SK-N-SH (cell line): ENCODE measurements around the gene SNX22. TPM values are rescaled to one million over a fixed set of nuclear protein-coding genes. Genes with fewer than 3 reads are reported as not detected.

Experiments
- CTCF ChIA-PET: fragments of 300-600, 350-600 bp; formaldehyde crosslinking; extraction: SDS; loops from one replicate; lab custom pipeline; 2021; lab: Yijun Ruan, JAX
- POLR2A ChIA-PET: fragments of 350-600 bp; sonication (Branson Sonifier 250); formaldehyde crosslinking; extraction: SDS; loops from one replicate; lab custom pipeline; 2020; ENCODE audit warnings: antibody characterized with exemption, inconsistent platforms; lab: Yijun Ruan, JAX
- DNase-seq: peaks from one replicate; pipeline ENCODE4 v3.0.0; 2012
- H2AFZ ChIP-seq: fragments of 200-600 bp; sonication (generic); 2 replicates; pipeline ENCODE4 v1.8.1; 2016; ENCODE audit warnings: antibody characterized with exemption, mild to moderate bottlenecking, low read depth
- H3F3A ChIP-seq: fragments of 200-600 bp; sonication (generic); replicated peaks from 2 replicates; pipeline ENCODE3; 2016; ENCODE audit warnings: antibody characterized with exemption, mild to moderate bottlenecking; ENCODE audit not compliant: insufficient read depth
- H3K27ac ChIP-seq, 2 experiments: fragments of 200-500 bp in 1 of 2; fragments of 200-600 bp in 1 of 2; sonication (Bioruptor generic) in 1 of 2; sonication (generic), shearing (Covaris generic) in 1 of 2; 2 replicates each; pipeline versions ENCODE4 v1.5.1 to v1.6.1; 2014 to 2016; ENCODE audit warnings: low read depth in 2 of 2, inconsistent platforms in 1 of 2, low read length in 1 of 2, mild to moderate bottlenecking in 1 of 2, mixed read lengths in 1 of 2
- H3K27me3 ChIP-seq: fragments of 200-600 bp; sonication (generic), shearing (Covaris generic); 2 replicates; pipeline ENCODE4 v1.6.1; 2016; ENCODE audit warnings: mixed run types; ENCODE audit not compliant: insufficient read depth
- H3K36me3 ChIP-seq, 2 experiments: fragments of 200-500 bp in 1 of 2; fragments of 200-600 bp in 1 of 2; sonication (Bioruptor generic) in 1 of 2; sonication (generic) in 1 of 2; replicated peaks in 1 of 2; 2 replicates each; pipeline versions ENCODE3 to v1.5.1; 2014 to 2016; ENCODE audit warnings: low read length in 1 of 2, mild to moderate bottlenecking in 1 of 2; ENCODE audit not compliant: insufficient read depth in 2 of 2, control insufficient read depth in 1 of 2
- H3K4me1 ChIP-seq, 2 experiments: fragments of 200-500 bp in 1 of 2; fragments of 200-600 bp in 1 of 2; sonication (Bioruptor generic) in 1 of 2; sonication (generic), shearing (Covaris generic) in 1 of 2; 2 replicates each; pipeline versions ENCODE4 v1.5.1 to v1.6.1; 2014 to 2016; ENCODE audit warnings: low read depth in 1 of 2, low read length in 1 of 2, mixed run types in 1 of 2; ENCODE audit not compliant: insufficient read depth in 2 of 2, control insufficient read depth in 1 of 2
- H3K4me2 ChIP-seq: fragments of 200-600 bp; sonication (generic), shearing (Covaris generic); 2 replicates; pipeline ENCODE4 v1.6.1; 2017; ENCODE audit warnings: mixed run types
- H3K4me3 ChIP-seq, 2 experiments: fragments of 200-500 bp in 1 of 2; fragments of 200-600 bp in 1 of 2; sonication (Bioruptor generic) in 1 of 2; sonication (generic), shearing (Covaris generic) in 1 of 2; 2 replicates each; pipeline versions ENCODE4 v1.5.1 to v1.8.1; 2014 to 2016; ENCODE audit warnings: low read depth in 2 of 2, inconsistent platforms in 1 of 2, low read length in 1 of 2, mild to moderate bottlenecking in 1 of 2, mixed read lengths in 1 of 2, moderate library complexity in 1 of 2
- H3K79me2 ChIP-seq: fragments of 200-600 bp; sonication (generic); 2 replicates; pipeline ENCODE4 v1.8.1; 2017; ENCODE audit warnings: mild to moderate bottlenecking; ENCODE audit not compliant: insufficient read depth
- H3K9ac ChIP-seq: fragments of 200-600 bp; sonication (generic); 2 replicates; pipeline ENCODE4 v1.6.1; 2017; ENCODE audit warnings: mixed run types
- H3K9me2 ChIP-seq: fragments of 200-600 bp; sonication (generic); 2 replicates; pipeline ENCODE4 v1.6.1; 2017; ENCODE audit warnings: mixed run types
- H3K9me3 ChIP-seq: fragments of 200-600 bp; sonication (generic); 2 replicates; pipeline ENCODE4 v1.6.1; 2017; ENCODE audit warnings: mixed run types, mild to moderate bottlenecking, moderate library complexity
- H4K20me1 ChIP-seq: fragments of 200-600 bp; sonication (generic); 2 replicates; pipeline ENCODE4 v1.6.1; 2017; ENCODE audit warnings: mild to moderate bottlenecking, mixed run types; ENCODE audit not compliant: insufficient read depth
- ELF1 ChIP-seq: IDR thresholded peaks from 2 replicates; pipeline ENCODE4 v1.4.0; 2012
- EP300 ChIP-seq, 2 experiments: IDR thresholded peaks; 2 replicates each; pipeline versions ENCODE4 v1.4.0 to v1.6.1; 2012; ENCODE audit warnings: borderline replicate concordance in 1 of 2, low read depth in 1 of 2, low read length in 1 of 2
- EZH2phosphoT487 ChIP-seq: fragments of 200-600 bp; sonication (generic); IDR thresholded peaks from 2 replicates; pipeline ENCODE4 v1.6.1; 2017; ENCODE audit warnings: low read depth, mixed run types, mild to moderate bottlenecking, antibody characterized with exemption, moderate library complexity, borderline replicate concordance
- MEF2A ChIP-seq: IDR thresholded peaks from 2 replicates; pipeline ENCODE4 v1.4.0; 2012; ENCODE audit warnings: low read depth, borderline replicate concordance
- MXI1 ChIP-seq: IDR thresholded peaks from 2 replicates; pipeline ENCODE4 v1.6.1; 2012; ENCODE audit warnings: mild to moderate bottlenecking, low read depth, low read length, improper control_type of control experiment
- NFIC ChIP-seq: IDR thresholded peaks from 2 replicates; pipeline ENCODE4 v1.4.0; 2012; ENCODE audit warnings: borderline replicate concordance
- POLR2AphosphoS5 ChIP-seq: IDR thresholded peaks from 2 replicates; pipeline ENCODE4 v1.6.1; 2012; ENCODE audit warnings: low read depth, low read length
- TAF1 ChIP-seq: IDR thresholded peaks from 2 replicates; pipeline ENCODE4 v1.6.1; 2012; ENCODE audit warnings: low read depth, mild to moderate bottlenecking, low read length, moderate library complexity, borderline replicate concordance
- WGBS: methylation state at CpG from one replicate; pipeline ENCODE4 v1.1.6; 2017; ENCODE audit warnings: low lambda C conversion rate; 5-methylcytosine and 5-hydroxymethylcytosine counted together
- polyA plus RNA-seq, 3 experiments: library from polyadenylated mRNA; depleted of rRNA; stranded (reverse); fragments of >200 nt; gene quantifications; 2 replicates each; pipeline ENCODE4 v1.2.3, GENCODE V29; 2012
- TF ChIP-seq, protein P1 (sequence below): fragments of 150-350 bp; IDR thresholded peaks from 2 replicates; pipeline ENCODE4 v1.6.1; 2016; ENCODE audit warnings: mild to moderate bottlenecking, low read depth, low read length
- TF ChIP-seq, protein P2 (sequence below): IDR thresholded peaks from 2 replicates; pipeline ENCODE4; 2012
- TF ChIP-seq, protein P3 (sequence below): IDR thresholded peaks from 2 replicates; pipeline ENCODE4 v1.4.0; 2012; ENCODE audit warnings: low read depth, borderline replicate concordance

The SNX22 gene
- polyA plus RNA-seq, 1 of the 3 experiments (the other 2 are of a cell fraction) = 0.94 TPM

DNA sequence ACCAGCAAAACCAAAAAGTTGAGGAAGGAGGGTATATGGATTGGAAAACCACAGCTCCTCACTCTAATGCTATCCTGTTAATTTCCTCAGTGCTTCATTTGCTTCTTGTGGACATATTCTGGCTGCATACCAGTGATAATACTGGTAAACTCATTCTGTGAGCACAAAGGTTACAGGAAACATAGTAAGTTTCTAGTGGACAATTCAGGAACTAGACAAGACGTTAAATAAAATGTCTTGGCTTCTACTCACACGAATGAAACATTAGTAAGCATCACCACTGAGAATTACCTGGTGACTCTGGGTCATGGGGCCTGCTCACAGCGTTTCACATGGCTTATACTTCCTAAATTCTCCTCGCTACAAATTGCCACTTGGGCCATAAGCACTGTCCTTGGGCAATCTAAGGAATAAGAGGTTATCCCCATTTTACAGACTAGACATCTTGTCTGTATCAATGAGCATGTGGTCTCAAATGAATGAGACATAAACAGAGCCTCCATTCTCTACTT lies 31.4 kb downstream of the SNX22 start:
- no peaks in the 10 kb centered on the region for H4K20me1 ChIP-seq
- no peak overlapping the region for H3K4me3 ChIP-seq
- H3K36me3 ChIP-seq = peaks cover 21 to 46% of the 10 kb centered on the region in 2 experiments
- H3K9me2 ChIP-seq = no peaks in the 10 kb centered on the region
- H3K9ac ChIP-seq = no peak overlapping the region
- no peaks in the 10 kb centered on the region for H3K27me3 ChIP-seq
- no peak overlapping the region for H2AFZ ChIP-seq
- no peaks in the 10 kb centered on the region for H3K9me3 ChIP-seq
- 89% methylated on average over 4 of the region's 4 CpGs for WGBS
- CTCF ChIA-PET = interaction anchor here (1.8 kb wide), 1 partner anchor 280 kb away, joined by 4 read pairs; no protein-coding TSS in a partner anchor
- H3F3A ChIP-seq = peaks cover 8% of the 10 kb centered on the region
- no peaks in the 10 kb centered on the region for H3K79me2 ChIP-seq
- peaks cover 8 to 16% of the 10 kb centered on the region in 2 experiments; a peak in 2 of 4 replicates for H3K4me1 ChIP-seq
- no peak for DNase-seq
- no peak overlapping the region for H3K27ac ChIP-seq
- no peak overlapping the region for H3K4me2 ChIP-seq
- POLR2A ChIA-PET = no interaction called here
- TF ChIP-seq MEF2A = no peak
- TF ChIP-seq, protein P1, sequence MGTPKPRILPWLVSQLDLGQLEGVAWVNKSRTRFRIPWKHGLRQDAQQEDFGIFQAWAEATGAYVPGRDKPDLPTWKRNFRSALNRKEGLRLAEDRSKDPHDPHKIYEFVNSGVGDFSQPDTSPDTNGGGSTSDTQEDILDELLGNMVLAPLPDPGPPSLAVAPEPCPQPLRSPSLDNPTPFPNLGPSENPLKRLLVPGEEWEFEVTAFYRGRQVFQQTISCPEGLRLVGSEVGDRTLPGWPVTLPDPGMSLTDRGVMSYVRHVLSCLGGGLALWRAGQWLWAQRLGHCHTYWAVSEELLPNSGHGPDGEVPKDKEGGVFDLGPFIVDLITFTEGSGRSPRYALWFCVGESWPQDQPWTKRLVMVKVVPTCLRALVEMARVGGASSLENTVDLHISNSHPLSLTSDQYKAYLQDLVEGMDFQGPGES = no peak
- TF ChIP-seq, protein P2, sequence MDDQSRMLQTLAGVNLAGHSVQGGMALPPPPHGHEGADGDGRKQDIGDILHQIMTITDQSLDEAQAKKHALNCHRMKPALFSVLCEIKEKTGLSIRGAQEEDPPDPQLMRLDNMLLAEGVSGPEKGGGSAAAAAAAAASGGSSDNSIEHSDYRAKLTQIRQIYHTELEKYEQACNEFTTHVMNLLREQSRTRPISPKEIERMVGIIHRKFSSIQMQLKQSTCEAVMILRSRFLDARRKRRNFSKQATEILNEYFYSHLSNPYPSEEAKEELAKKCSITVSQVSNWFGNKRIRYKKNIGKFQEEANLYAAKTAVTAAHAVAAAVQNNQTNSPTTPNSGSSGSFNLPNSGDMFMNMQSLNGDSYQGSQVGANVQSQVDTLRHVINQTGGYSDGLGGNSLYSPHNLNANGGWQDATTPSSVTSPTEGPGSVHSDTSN = no peak
- TF ChIP-seq ELF1 = no peak
- TF ChIP-seq POLR2AphosphoS5 = no peak
- TF ChIP-seq, all 33 proteins: peak for 0

DNA sequence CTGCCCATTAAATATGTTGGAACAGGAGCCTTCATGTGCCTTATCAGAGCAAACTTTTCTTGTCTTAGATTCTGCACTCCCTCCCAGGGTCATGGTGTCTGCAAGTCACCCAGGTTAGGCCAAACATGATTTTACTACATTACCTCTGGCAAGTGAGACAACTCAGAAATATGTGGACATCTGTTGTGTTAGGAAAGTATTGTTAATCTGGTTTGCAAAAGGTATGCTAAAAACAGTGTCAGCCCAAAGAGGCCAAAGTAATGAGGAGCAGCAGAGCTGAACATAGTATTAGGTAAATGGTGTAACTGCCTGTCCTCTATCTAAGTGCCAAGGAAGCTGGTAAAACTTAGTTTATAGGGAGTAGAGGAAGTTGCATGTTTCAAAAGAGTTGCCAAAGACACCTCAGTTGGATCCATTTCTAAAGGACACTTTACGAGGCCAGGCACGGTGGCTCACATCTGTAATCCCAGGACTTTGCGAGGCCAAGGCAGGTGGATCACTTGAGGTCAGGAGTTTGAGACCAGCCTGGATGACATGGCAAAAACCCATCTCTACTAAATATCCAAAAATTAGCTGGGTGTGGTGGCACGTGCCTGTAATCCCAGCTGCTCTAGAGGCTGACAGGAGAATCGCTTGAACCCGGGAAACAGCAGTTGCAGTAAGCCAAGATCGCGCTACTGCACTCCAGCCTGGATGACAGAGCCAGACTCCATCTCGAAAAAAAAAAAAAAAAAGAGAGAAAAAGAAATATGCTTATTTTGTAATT lies 33.8 kb downstream of the SNX22 start:
- Histone ChIP-seq H4K20me1 (no peaks in the 10 kb centered on the region), H2AFZ (no peak overlapping the region), H3K27ac (no peak overlapping the region), H3K79me2 (no peaks in the 10 kb centered on the region), H3K27me3 (no peaks in the 10 kb centered on the region), H3K4me2 (no peak overlapping the region), H3K4me1 (peaks cover 9 to 12% of the 10 kb centered on the region in 2 experiments; a peak in 2 of 4 replicates), H3K9ac (no peak overlapping the region), H3F3A (peaks cover 19% of the 10 kb centered on the region), H3K9me2 (no peaks in the 10 kb centered on the region), H3K9me3 (no peaks in the 10 kb centered on the region), H3K36me3 (peaks cover 7 to 43% of the 10 kb centered on the region in 2 experiments), H3K4me3 (no peak overlapping the region)
- no peak for DNase-seq
- WGBS = 94% methylated on average over 9 of the region's 9 CpGs
- CTCF ChIA-PET = no interaction called here
- POLR2A ChIA-PET = no interaction called here
- TF ChIP-seq, protein P3, sequence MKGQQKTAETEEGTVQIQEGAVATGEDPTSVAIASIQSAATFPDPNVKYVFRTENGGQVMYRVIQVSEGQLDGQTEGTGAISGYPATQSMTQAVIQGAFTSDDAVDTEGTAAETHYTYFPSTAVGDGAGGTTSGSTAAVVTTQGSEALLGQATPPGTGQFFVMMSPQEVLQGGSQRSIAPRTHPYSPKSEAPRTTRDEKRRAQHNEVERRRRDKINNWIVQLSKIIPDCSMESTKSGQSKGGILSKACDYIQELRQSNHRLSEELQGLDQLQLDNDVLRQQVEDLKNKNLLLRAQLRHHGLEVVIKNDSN = no peak
- TF ChIP-seq NFIC (no peak), MEF2A (no peak), EZH2phosphoT487 (no peak), MXI1 (no peak), POLR2AphosphoS5 (no peak), TAF1 (no peak), EP300 (IDR thresholded peaks at IDR 0.05; ENCODE audit: borderline replicate concordance in 1 of 2, low read depth in 1 of 2, low read length in 1 of 2) (no peak)
